ENCODE results near the gene CAMK2A.

The CAMK2A gene

GRCh38 chr5:150288361-150288760, 1.2 kb downstream of the CAMK2A start:
- no peak for TF ChIP-seq CTCF (IDR thresholded peaks at IDR 0.05; ENCODE audit: unreplicated experiment in 3 of 3)
- H3K36me3 Mint-ChIP-seq (ENCODE audit: low read depth), result no peaks in the 10 kb centered on the region
- no peaks in the 10 kb centered on the region for H3K9me3 Mint-ChIP-seq
- peaks cover 20% of the 10 kb centered on the region for H3K27me3 Mint-ChIP-seq (ENCODE audit: low read depth)
- H3K4me1 Mint-ChIP-seq, result peaks cover 11% of the 10 kb centered on the region
- H3K4me3 Mint-ChIP-seq, result no peak overlapping the region
- no peak overlapping the region for H3K27ac Mint-ChIP-seq

GRCh38 chr5:150286820-150287219, 2.8 kb downstream of the CAMK2A start:
- peak; percentile 37 to 52 (median 41) for TF ChIP-seq CTCF (IDR thresholded peaks at IDR 0.05; ENCODE audit: unreplicated experiment in 3 of 3)
- Mint-ChIP-seq H3K27ac (peak overlapping the region in 1 of 3 experiments; percentile 45), H3K9me3 (no peaks in the 10 kb centered on the region), H3K4me1 (peaks cover 13% of the 10 kb centered on the region), H3K36me3 (ENCODE audit: low read depth) (no peaks in the 10 kb centered on the region), H3K27me3 (ENCODE audit: low read depth) (peaks cover 16% of the 10 kb centered on the region), H3K4me3 (no peak overlapping the region)

GRCh38 chr5:150285114-150285513, 4.5 kb downstream of the CAMK2A start:
- Mint-ChIP-seq H3K27me3 (ENCODE audit: low read depth) (peaks cover 14% of the 10 kb centered on the region), H3K9me3 (no peaks in the 10 kb centered on the region), H3K4me1 (peaks cover 27% of the 10 kb centered on the region), H3K27ac (no peak overlapping the region), H3K36me3 (ENCODE audit: low read depth) (no peaks in the 10 kb centered on the region), H3K4me3 (no peak overlapping the region)
- TF ChIP-seq CTCF (IDR thresholded peaks at IDR 0.05; ENCODE audit: unreplicated experiment in 3 of 3), result no peak

- peaks cover 10% of the 10 kb centered on the region for H3K27me3 Mint-ChIP-seq (ENCODE audit: low read depth)
- no peak overlapping the region for H3K4me3 Mint-ChIP-seq
- H3K36me3 Mint-ChIP-seq (ENCODE audit: low read depth), result no peaks in the 10 kb centered on the region
- H3K4me1 Mint-ChIP-seq, result peaks cover 35% of the 10 kb centered on the region
- H3K27ac Mint-ChIP-seq, result peak overlapping the region in 1 of 3 experiments; percentile 42
- no peak for TF ChIP-seq CTCF (IDR thresholded peaks at IDR 0.05; ENCODE audit: unreplicated experiment in 3 of 3)
- no peaks in the 10 kb centered on the region for H3K9me3 Mint-ChIP-seq
Measured at GRCh38 chr5:150284311-150284710, 5.3 kb downstream of the CAMK2A start.

- Mint-ChIP-seq H3K27ac (peak overlapping the region in 2 of 3 experiments; percentile 19 to 65), H3K9me3 (no peaks in the 10 kb centered on the region), H3K4me3 (no peak overlapping the region), H3K4me1 (peaks cover 39% of the 10 kb centered on the region), H3K36me3 (ENCODE audit: low read depth) (no peaks in the 10 kb centered on the region), H3K27me3 (ENCODE audit: low read depth) (peaks cover 10% of the 10 kb centered on the region)
- TF ChIP-seq CTCF (IDR thresholded peaks at IDR 0.05; ENCODE audit: unreplicated experiment in 3 of 3), result no peak
Measured at GRCh38 chr5:150283904-150284303, 5.7 kb downstream of the CAMK2A start.

GRCh38 chr5:150281987-150282386, 7.6 kb downstream of the CAMK2A start:
- Mint-ChIP-seq H3K9me3 (no peaks in the 10 kb centered on the region), H3K4me3 (no peak overlapping the region), H3K27me3 (ENCODE audit: low read depth) (peaks cover 7% of the 10 kb centered on the region), H3K36me3 (ENCODE audit: low read depth) (no peaks in the 10 kb centered on the region), H3K4me1 (peaks cover 56% of the 10 kb centered on the region), H3K27ac (peak overlapping the region in 2 of 3 experiments; percentile 53 to 59)
- TF ChIP-seq CTCF (IDR thresholded peaks at IDR 0.05; ENCODE audit: unreplicated experiment in 3 of 3), result no peak

All from nephron (organoid).